MCF 10A (cell line): ENCODE data around the gene FAM209A. TPM values are rescaled to one million over a fixed set of nuclear protein-coding genes. Genes with fewer than 3 reads are reported as not detected.
"Not testable (repeated sequence)": the region's sequence is repeated elsewhere in the genome, so short reads cannot be mapped to it uniquely, and the experiment has no call there.

Experiments
- BruUV-seq: library from RNA; stranded (reverse); fragments of 400-500 nt; replicated peaks from 2 replicates; lab custom pipeline; 2021; lab: Mats Ljungman, UMichigan
- CTCF ChIA-PET: fragments of 300-600 bp; sonication (Branson Sonifier 250); formaldehyde crosslinking; extraction: SDS; loops from one replicate; lab custom pipeline; 2021; ENCODE audit warnings: antibody characterized with exemption, inconsistent platforms; lab: Yijun Ruan, JAX
- POLR2A ChIA-PET: fragments of 300-600, 350-650 bp; sonication (Branson Sonifier 250); formaldehyde crosslinking; extraction: SDS; loops from one replicate; lab custom pipeline; 2020; ENCODE audit warnings: antibody characterized with exemption, inconsistent platforms; lab: Yijun Ruan, JAX
- DNase-seq: peaks from one replicate; pipeline ENCODE4 v3.0.0-alpha.2; 2018; ENCODE audit not compliant: unreplicated experiment
- H3K27ac Mint-ChIP-seq: one replicate; pipeline ENCODE4 v1.8.0; 2022; ENCODE audit warnings: mild to moderate bottlenecking, low read depth, mixed read lengths; ENCODE audit not compliant: unreplicated experiment
- H3K27me3 Mint-ChIP-seq: one replicate; pipeline ENCODE4 v1.8.0; 2022; ENCODE audit warnings: mixed read lengths; ENCODE audit not compliant: insufficient read depth, unreplicated experiment
- H3K36me3 Mint-ChIP-seq: one replicate; pipeline ENCODE4 v1.8.0; 2022; ENCODE audit warnings: mild to moderate bottlenecking, moderate library complexity, mixed read lengths; ENCODE audit not compliant: insufficient read depth, unreplicated experiment
- H3K4me1 Mint-ChIP-seq: one replicate; pipeline ENCODE4 v1.8.0; 2022; ENCODE audit warnings: mixed read lengths; ENCODE audit not compliant: insufficient read depth, unreplicated experiment
- H3K4me3 Mint-ChIP-seq: one replicate; pipeline ENCODE4 v1.8.0; 2022; ENCODE audit warnings: mild to moderate bottlenecking, moderate library complexity, mixed read lengths; ENCODE audit not compliant: unreplicated experiment
- H3K9me3 Mint-ChIP-seq: one replicate; pipeline ENCODE4 v1.8.0; 2022; ENCODE audit warnings: mixed read lengths; ENCODE audit not compliant: unreplicated experiment
- intact Hi-C: fragments of 100-400 bp; cut with micrococcal nuclease; formaldehyde crosslinking; loops from 2 replicates; pipeline ENCODE4 v1.14.1; 2022
- total RNA-seq: library from RNA; stranded (reverse); gene quantifications from 2 replicates; pipeline ENCODE4 v1.2.3, GENCODE V29; 2022
- TF ChIP-seq, protein P1 (sequence below): fragments of 200-600 bp; IDR thresholded peaks from one replicate; pipeline ENCODE4 v1.8.0; 2022; ENCODE audit warnings: antibody characterized with exemption, mild to moderate bottlenecking; ENCODE audit not compliant: unreplicated experiment

FAM209A gene
- total RNA-seq, 1 experiment from 2014 or later, result not detected

DNA sequence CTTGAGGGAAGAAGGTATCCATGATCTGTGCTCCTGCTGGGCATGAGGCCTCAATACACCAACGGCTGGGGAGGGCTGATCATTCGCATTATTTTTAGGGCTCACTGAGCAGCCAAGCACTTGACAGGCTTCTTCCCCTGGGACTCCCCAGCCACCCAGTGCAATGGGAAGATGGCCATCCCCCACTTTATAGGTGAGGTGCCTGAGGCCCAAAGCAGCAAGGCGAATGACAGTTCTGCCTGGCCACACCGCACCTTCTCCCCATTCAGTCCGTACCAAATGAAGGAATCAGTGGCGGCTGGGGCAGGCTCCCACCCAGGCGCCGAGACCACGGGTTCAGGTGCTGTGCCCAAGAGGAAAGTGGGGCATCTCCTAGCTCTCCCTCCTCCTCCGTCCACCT is 4.4 kb upstream of the FAM209A start:
- TF ChIP-seq, protein P1, sequence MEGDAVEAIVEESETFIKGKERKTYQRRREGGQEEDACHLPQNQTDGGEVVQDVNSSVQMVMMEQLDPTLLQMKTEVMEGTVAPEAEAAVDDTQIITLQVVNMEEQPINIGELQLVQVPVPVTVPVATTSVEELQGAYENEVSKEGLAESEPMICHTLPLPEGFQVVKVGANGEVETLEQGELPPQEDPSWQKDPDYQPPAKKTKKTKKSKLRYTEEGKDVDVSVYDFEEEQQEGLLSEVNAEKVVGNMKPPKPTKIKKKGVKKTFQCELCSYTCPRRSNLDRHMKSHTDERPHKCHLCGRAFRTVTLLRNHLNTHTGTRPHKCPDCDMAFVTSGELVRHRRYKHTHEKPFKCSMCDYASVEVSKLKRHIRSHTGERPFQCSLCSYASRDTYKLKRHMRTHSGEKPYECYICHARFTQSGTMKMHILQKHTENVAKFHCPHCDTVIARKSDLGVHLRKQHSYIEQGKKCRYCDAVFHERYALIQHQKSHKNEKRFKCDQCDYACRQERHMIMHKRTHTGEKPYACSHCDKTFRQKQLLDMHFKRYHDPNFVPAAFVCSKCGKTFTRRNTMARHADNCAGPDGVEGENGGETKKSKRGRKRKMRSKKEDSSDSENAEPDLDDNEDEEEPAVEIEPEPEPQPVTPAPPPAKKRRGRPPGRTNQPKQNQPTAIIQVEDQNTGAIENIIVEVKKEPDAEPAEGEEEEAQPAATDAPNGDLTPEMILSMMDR, result no peak
- no TSS peak for BruUV-seq
- intact Hi-C loops, result no loop called here
- Mint-ChIP-seq H3K9me3 (peaks cover 12% of the 10 kb centered on the region), H3K4me3 (no peak overlapping the region), H3K36me3 (peaks cover 57% of the 10 kb centered on the region), H3K27ac (no peak overlapping the region), H3K4me1 (no peaks in the 10 kb centered on the region), H3K27me3 (peaks cover 10% of the 10 kb centered on the region)
- POLR2A ChIA-PET, result interaction anchor here (0.6 kb wide), 1 partner anchor 350 kb away, joined by 3 read pairs; no protein-coding TSS in a partner anchor
- no peak for DNase-seq
- CTCF ChIA-PET, result interaction anchor here (0.6 to 0.8 kb wide), 3 partner anchors 302 to 746 kb away, joined by 3 read pairs; no protein-coding TSS in a partner anchor

DNA sequence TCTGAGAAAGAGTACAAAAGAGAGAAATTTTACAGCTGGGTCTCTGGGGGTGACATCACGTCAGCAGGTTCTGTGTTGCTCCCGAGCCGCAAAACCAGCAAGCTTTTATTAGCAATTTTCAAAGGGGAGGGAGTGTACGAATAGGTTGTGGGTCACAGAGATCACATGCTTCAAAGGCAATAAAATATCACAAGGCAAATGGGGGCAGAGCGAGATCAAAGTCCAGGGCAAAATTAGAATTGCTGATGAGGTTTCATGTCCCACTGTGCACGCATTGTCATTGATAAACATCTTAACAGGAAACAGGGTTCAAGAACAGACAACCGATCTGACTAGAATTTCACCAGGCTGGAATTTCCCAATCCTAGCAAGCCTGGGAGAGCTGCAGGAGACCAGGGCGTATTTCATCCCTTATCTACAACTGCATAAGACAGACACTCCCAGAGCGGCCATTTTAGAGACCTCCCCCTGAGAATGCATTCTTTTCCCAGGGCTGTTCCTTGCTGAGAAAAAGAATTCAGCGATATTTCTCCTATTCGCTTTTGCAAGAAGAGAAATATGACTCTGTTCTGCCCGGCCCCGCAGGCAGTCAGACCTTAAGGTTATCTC is 3.7 kb upstream of the FAM209A start:
- CTCF ChIA-PET, result interaction anchor here (0.6 to 0.8 kb wide), 2 partner anchors 302 to 745 kb away, joined by 3 read pairs; no protein-coding TSS in a partner anchor
- H3K9me3 Mint-ChIP-seq, result peaks cover 12% of the 10 kb centered on the region
- POLR2A ChIA-PET, intact Hi-C loops, BruUV-seq, H3K4me1 Mint-ChIP-seq, H3K4me3 Mint-ChIP-seq, H3K27ac Mint-ChIP-seq, DNase-seq: not testable (repeated sequence)
- peaks cover 17% of the 10 kb centered on the region for H3K27me3 Mint-ChIP-seq
- H3K36me3 Mint-ChIP-seq, result peaks cover 51% of the 10 kb centered on the region

DNA sequence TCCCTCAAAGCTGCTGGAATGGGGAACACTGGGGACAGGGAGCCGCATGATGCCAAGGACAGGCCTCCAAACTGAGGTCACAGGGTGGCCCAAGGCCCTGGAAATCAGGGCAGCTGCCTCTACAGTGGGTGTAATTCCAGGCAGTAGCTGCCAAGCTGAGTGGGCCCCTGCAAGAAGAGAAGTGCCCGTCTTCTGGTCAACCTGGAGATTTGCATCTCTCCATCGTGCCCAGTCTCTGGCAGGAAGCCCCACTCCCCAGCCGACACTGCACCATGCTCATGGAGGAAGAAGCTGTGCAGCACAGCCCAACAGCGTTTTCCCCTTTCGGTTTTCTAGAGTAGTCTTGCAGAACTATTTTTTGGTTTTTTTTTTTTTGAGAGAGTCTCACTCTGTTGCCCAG is 2.2 kb upstream of the FAM209A start:
- DNase-seq, result no peak
- intact Hi-C loops, result no loop called here
- no TSS peak for BruUV-seq
- Mint-ChIP-seq H3K4me1 (no peaks in the 10 kb centered on the region), H3K27ac (no peak overlapping the region), H3K36me3 (peaks cover 44% of the 10 kb centered on the region), H3K27me3 (peaks cover 22% of the 10 kb centered on the region), H3K9me3 (peaks cover 12% of the 10 kb centered on the region), H3K4me3 (no peak overlapping the region)
- ChIA-PET POLR2A (no interaction called here), CTCF (no interaction called here)
- TF ChIP-seq, protein P1, result no peak

DNA sequence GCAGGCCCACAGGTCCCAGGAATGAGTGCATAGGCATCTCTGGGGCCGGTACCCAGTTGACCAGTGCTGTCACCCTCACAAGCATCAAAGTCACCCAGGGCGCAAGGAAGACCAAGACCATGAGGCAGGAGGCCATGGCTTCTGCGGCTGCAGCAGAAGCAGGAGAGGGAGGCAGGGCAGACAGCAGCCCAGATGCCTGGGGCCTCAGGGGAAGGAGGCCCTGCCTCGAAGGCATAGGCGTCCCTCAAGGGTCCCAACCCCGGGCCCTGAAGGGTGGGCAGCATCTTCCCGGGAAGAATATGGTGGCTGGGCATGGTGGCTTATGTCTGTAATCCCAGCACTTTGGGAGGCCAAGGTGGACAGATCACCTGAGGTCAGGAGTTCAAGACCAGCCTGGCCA is 3.0 kb downstream of the FAM209A start:
- ChIA-PET CTCF (interaction anchor here (0.6 to 1.8 kb wide), 4 partner anchors 11 to 103 kb away, joined by 3 to 6 read pairs (median 4); no protein-coding TSS in a partner anchor), POLR2A (interaction anchor here (0.6 kb wide), 1 partner anchor 493 kb away, joined by 4 read pairs; no protein-coding TSS in a partner anchor)
- no peak overlapping the region for H3K27ac Mint-ChIP-seq
- no TSS peak for BruUV-seq
- no peaks in the 10 kb centered on the region for H3K4me1 Mint-ChIP-seq
- H3K4me3 Mint-ChIP-seq, result no peak overlapping the region
- DNase-seq, result no peak
- peaks cover 7% of the 10 kb centered on the region for H3K9me3 Mint-ChIP-seq
- TF ChIP-seq, protein P1, result no peak
- H3K27me3 Mint-ChIP-seq, result peaks cover 22% of the 10 kb centered on the region
- H3K36me3 Mint-ChIP-seq, result no peaks in the 10 kb centered on the region
- intact Hi-C loops, result no loop called here

DNA sequence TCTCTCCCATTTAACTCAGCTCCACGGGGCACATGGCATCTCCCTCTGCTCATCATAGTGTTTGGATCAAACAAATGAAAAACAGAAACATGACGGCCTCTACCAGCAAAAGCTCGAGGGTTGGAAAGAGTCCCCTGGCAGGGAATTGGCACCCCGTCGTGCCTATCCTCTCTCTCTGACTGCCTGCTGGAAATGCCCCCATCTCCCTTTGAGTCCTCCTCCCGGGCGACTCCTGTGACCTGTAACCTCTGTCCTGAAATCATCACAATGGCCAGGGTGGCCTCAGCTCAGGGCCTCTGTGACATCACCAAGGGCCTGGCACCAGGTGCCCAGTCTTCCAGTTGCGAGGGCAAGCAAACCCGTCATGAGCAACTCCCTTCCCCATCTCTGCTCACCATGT is 8.4 kb downstream of the FAM209A start, which contains the start of gene FAM209B:
TSS of gene FAM209B (plus strand) at position 301 of the 400 bp plus-strand sequence. CDS start at position 397, 96 bp downstream.
- CTCF ChIA-PET, H3K4me3 Mint-ChIP-seq, H3K9me3 Mint-ChIP-seq, H3K36me3 Mint-ChIP-seq, DNase-seq, H3K4me1 Mint-ChIP-seq, BruUV-seq, intact Hi-C loops, H3K27ac Mint-ChIP-seq, H3K27me3 Mint-ChIP-seq: not testable (repeated sequence)
- POLR2A ChIA-PET, result interaction anchor here (0.6 to 0.8 kb wide), 2 partner anchors 75 to 345 kb away, joined by 3 read pairs; no protein-coding TSS in a partner anchor
